GM18517 (cell line): ENCODE results near the gene HIP1R.

ENCODE experiments used
- ATAC-seq: cut with Tn5 transposase; IDR thresholded peaks from one replicate; pipeline ENCODE4 v1.9.1; 2021; ENCODE audit warnings: mild to moderate bottlenecking, moderate library complexity; ENCODE audit not compliant: unreplicated experiment

Gene HIP1R

DNA sequence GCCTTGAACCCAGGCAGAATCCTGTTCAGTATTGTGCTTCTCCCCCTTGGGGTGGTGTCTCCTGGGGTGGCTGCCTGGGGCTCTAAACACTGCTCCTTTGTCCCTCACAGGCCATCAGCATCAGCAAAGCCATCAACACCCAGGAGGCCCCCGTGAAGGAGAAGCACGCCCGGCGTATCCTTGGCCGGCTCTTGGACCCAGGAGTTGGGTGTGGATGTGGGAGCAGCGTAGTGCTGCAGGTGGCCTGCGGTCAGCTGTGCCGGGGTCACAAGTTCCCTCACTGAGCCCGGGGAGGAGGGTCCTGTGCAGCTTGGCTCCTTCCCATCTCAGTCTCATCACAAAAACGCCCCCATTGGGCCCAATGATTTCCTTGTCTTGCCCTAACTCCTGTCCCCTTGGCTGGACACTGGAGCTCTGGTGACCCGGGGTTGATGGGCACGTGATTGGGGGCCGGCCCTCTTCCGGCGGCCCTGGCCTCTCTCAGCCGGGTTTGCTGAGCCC, 12.7 kb downstream of the HIP1R start:
- no peak for ATAC-seq

- ATAC-seq = no peak
Observed at GRCh38 chr12:122848471-122849351, 13.5 kb downstream of the HIP1R start.

DNA sequence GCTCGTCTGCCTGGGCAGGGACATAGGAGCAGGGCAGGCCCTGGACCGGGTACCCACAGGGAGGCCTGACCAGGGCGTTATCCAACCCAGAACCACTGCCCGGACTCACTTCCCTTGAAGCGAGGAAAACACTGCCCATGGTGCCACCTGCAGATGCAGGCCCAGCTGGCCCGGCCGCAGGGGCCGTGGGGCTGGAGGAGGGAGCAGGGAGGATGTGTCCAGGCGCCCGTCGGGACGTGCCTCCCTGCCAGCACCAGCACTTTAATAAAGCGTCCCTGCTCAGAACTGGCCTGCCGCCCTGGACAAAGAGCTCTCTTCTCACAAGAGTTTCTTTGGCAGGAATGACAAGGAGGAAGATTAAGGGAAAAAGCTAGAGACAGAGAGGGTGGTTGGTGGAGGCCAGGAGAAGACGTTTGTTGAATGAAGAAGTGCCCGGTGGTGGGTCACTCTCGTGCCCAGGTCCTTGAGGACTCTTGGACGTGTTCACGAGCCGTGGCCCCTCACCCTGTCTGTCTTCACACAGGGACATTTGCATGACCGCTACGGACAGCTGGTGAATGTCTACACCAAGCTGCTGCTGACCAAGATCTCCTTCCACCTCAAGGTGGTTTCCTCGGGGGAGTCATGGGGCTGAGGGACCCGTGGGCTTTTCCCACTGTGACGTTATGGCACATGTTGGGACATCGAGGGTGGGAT, 14.2 kb downstream of the HIP1R start:
- ATAC-seq = no peak

- ATAC-seq = no peak
Observed at GRCh38 chr12:122850048-122850445, 14.8 kb downstream of the HIP1R start.

DNA sequence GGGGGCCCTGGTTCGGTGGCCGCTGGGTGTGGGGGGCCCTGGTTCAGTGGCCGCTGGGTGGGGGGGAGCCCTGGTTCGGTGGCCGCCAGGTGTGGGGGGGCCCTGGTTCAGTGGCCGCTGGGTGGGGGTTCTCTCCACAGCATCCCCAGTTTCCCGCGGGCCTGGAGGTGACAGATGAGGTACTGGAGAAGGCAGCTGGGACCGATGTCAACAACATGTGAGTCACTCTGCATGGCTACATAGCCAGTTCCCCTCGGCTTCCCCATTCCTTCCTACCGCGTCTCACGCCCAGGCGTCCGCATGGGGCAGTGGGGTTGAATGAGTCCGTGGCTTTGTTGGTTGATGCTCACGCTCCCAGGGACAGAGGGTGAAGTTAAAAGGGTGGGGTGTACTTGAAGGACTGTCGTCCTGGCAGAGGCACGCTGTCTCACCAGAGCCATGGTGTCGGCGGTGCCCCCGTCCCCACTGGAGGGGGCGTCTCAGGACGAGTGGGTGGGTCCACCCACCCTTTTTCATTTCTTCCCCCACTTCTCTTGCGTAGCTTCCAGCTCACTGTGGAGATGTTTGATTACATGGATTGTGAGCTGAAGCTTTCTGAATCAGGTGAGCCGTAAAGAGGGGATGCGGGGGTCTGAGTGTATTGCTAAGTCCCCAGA, 15.6 kb downstream of the HIP1R start:
- no peak for ATAC-seq

DNA sequence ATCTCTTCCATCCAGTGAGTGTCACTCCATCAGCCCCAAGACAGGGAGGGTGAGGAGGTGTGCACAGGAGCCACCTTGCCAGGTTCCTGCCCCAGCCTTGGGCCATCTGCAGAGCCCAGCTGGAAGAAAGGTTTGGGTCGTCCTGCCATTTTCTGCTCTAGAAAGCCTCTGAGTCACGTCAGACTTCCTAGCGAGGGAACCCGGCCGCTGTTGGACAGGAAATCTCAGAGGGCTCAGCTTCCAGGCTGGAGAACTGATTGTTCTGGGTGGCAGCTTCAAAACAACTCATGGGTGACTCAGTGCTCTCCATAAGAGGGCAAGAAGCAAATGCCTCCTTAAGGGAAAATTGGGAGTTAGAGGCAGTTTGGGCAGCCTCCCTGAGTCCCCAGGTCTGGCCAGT, 16.6 kb downstream of the HIP1R start:
- ATAC-seq = no peak

GRCh38 chr12:122852336-122853275, 17.3 kb downstream of the HIP1R start:
- ATAC-seq = no peak

GRCh38 chr12:122853582-122854245, 18.5 kb downstream of the HIP1R start:
- ATAC-seq = no peak

- no peak for ATAC-seq
Observed at GRCh38 chr12:122854554-122854953, 19.3 kb downstream of the HIP1R start.

GRCh38 chr12:122855071-122855829, 20.0 kb downstream of the HIP1R start:
- ATAC-seq = no peak

DNA sequence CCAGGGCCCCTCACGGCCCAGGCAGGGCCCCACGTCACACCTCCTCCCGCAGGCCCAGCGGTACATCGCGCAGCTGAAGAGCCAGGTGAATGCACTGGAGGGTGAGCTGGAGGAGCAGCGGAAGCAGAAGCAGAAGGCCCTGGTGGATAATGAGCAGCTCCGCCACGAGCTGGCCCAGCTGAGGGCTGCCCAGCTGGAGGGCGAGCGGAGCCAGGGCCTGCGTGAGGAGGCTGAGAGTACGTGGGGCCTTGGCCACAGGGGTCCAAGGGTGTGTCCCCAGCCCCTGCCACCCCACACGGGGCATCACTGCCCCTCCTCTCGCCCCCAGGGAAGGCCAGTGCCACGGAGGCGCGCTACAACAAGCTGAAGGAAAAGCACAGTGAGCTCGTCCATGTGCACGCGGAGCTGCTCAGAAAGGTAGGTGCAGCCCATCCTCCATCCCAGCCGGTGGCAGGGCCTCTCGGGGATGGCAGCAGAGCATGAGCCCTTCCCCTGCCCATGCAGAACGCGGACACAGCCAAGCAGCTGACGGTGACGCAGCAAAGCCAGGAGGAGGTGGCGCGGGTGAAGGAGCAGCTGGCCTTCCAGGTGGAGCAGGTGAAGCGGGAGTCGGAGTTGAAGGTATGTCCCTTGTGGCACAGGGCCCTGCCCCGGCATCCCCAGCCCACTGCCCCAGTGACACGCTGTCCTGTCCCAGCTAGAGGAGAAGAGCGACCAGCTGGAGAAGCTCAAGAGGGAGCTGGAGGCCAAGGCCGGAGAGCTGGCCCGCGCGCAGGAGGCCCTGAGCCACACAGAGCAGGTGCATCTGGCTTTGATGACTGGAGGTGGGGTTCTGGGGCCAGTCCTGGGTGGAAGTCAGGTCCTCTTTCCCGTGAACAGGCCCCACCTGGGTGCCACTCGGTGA, 20.9 kb downstream of the HIP1R start:
- no peak for ATAC-seq

DNA sequence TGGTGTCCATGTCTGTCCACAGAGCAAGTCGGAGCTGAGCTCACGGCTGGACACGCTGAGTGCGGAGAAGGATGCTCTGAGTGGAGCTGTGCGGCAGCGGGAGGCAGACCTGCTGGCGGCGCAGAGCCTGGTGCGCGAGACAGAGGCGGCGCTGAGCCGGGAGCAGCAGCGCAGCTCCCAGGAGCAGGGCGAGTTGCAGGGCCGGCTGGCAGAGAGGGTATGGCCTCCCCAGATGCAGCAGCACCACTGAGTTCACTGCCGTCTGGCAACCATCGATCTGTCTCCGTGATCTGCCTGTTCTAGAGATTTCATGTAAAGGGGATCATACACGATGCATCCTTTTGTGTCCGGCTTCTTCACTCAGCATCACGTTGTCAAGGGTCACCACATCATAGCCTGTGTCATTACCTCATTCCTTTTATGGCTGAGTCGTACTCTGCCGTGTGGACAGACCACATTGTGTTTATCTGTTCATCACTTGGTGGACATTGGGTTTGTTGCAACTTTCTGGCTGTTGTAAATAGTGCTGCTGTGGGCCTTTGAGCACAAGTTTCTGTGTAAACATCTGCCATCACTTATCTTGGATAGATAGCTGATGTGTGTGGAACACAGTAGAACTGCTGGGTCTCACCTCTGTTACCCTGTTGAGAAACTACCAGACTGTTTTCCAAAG, 21.9 kb downstream of the HIP1R start:
- no peak for ATAC-seq

- no peak for ATAC-seq
Observed at GRCh38 chr12:122858171-122858570, 22.9 kb downstream of the HIP1R start.

- ATAC-seq = no peak
Observed at GRCh38 chr12:122858591-122859302, 23.5 kb downstream of the HIP1R start.

- no peak for ATAC-seq
Observed at GRCh38 chr12:122859303-122860039, 24.2 kb downstream of the HIP1R start.
